Right lobe of liver (tissue), 6 donors: ENCODE measurements around the gene AR. TPM values are rescaled to one million over a fixed set of nuclear protein-coding genes. Genes with fewer than 3 reads are reported as not detected.

Experiments used
- ATAC-seq, 4 donors: fragments of 200-7000 bp; cut with Tn5 transposase; one replicate each; pipeline ENCODE4 v1.9.1; 2020; ENCODE audit warnings: mild to moderate bottlenecking in 4 of 4, moderate library complexity in 4 of 4
- DNase-seq, 3 donors: peaks; one replicate each; pipeline ENCODE4 v3.0.0-alpha.2; 2020
- H3K27ac ChIP-seq, 3 donors: fragments of 200-600 bp; one replicate each; pipeline ENCODE4 v1.8.0; 2022
- H3K27me3 ChIP-seq, 2 donors: fragments of 200-600 bp; one replicate each; pipeline ENCODE4 v1.8.0; 2022
- H3K36me3 ChIP-seq, 4 donors: fragments of 200-600 bp; sonication (generic) in 1 of 4; one replicate each; pipeline versions ENCODE4 v1.5.1 to v1.8.0; 2017 to 2022; ENCODE audit warnings: control low read depth in 1 of 4
- H3K4me1 ChIP-seq, 4 donors: fragments of 200-600 bp; sonication (generic) in 1 of 4; one replicate each; pipeline versions ENCODE4 v1.5.1 to v1.8.0; 2017 to 2022; ENCODE audit warnings: control low read depth in 1 of 4
- H3K4me3 ChIP-seq, 3 donors: fragments of 200-600 bp; one replicate each; pipeline ENCODE4 v1.8.0; 2022
- H3K9me3 ChIP-seq, 4 donors: fragments of 200-600 bp; sonication (generic) in 1 of 4; one replicate each; pipeline versions ENCODE4 v1.5.1 to v1.8.0; 2017 to 2022; ENCODE audit warnings: control low read depth in 1 of 4
- CTCF ChIP-seq, 4 donors: fragments of 200-600 bp in 3 of 4; fragments of 450-650 bp in 1 of 4; IDR thresholded peaks; one replicate each; pipeline versions ENCODE4 v1.5.1 to v1.8.0; 2016 to 2022; ENCODE audit warnings: antibody characterized with exemption in 4 of 4, mild to moderate bottlenecking in 2 of 4
- POLR2A ChIP-seq: fragments of 450-650 bp; IDR thresholded peaks from one replicate; pipeline ENCODE4 v1.6.1; 2017; ENCODE audit warnings: antibody characterized with exemption, mild to moderate bottlenecking
- WGBS: methylation state at CpG from one replicate; pipeline ENCODE4 v1.1.6; 2018; ENCODE audit warnings: low coverage, low lambda C conversion rate; ENCODE audit not compliant: insufficient coverage; ENCODE audit errors: missing lambda C conversion rate; 5-methylcytosine and 5-hydroxymethylcytosine counted together
- intact Hi-C, 2 donors: fragments of 100-400 bp; cut with DNase I; formaldehyde crosslinking; loops; one replicate each; pipeline versions ENCODE4 v1.11.2 to v1.14.1; 2022
- total RNA-seq, 6 experiments: library from RNA; depleted of rRNA in 2 of 6; stranded (reverse); fragments of >200 nt in 2 of 6; fragmentation: NEBNext Ultra II Directional in 3 of 6; extraction: Animal tissue kit (Norgen Biotek cat#: 25700) in 3 of 6; gene quantifications; one replicate each; pipeline versions ENCODE4 v1.1.0 to v1.2.4, GENCODE V29; 2016 to 2023
- donor health status: DM: no; HTN: yes; CAD: no.
- donor health status: DM: no; HTN: no; CAD: no.
- donor health status: DM: no; HTN: no; CAD: no.
- donor health status: DM: no; HTN: yes; CAD: no.
- donor health status: DM: no; HTN: yes; CAD: no.

The AR gene
- total RNA-seq, 6 experiments from 2014 or later: 18.5 to 77.5 (median 47.3) TPM

GRCh38 chrX:67726018-67726417, 182.2 kb downstream of the AR start:
- H3K27me3 ChIP-seq: no peaks in the 10 kb centered on the region
- peaks cover 0 to 9% (median 0%) of the 10 kb centered on the region in 4 donors for H3K4me1 ChIP-seq
- ATAC-seq (no peak), DNase-seq (no peak)
- 31% methylated on average over 1 of the region's 1 CpG for WGBS
- TF ChIP-seq POLR2A (no peak), CTCF (IDR thresholded peaks at IDR 0.05) (no peak)
- peaks cover 0 to 10% (median 4%) of the 10 kb centered on the region in 4 donors for H3K36me3 ChIP-seq
- H3K9me3 ChIP-seq: no peaks in the 10 kb centered on the region
- no peak overlapping the region for H3K4me3 ChIP-seq
- H3K27ac ChIP-seq: no peak overlapping the region
- intact Hi-C loops: no loop called here

GRCh38 chrX:67727576-67727975, 183.8 kb downstream of the AR start:
- no peak for DNase-seq
- no peak overlapping the region for H3K27ac ChIP-seq
- H3K4me1 ChIP-seq: peaks cover 0 to 9% (median 0%) of the 10 kb centered on the region in 4 donors
- no peak overlapping the region for H3K4me3 ChIP-seq
- no CpG with 5 or more reads among the region's 2 CpGs for WGBS
- intact Hi-C loops: no loop called here
- H3K36me3 ChIP-seq: peaks cover 0 to 8% (median 3%) of the 10 kb centered on the region in 4 donors
- H3K27me3 ChIP-seq: no peaks in the 10 kb centered on the region
- ATAC-seq: no peak
- H3K9me3 ChIP-seq: no peaks in the 10 kb centered on the region
- TF ChIP-seq POLR2A (no peak), CTCF (IDR thresholded peaks at IDR 0.05) (no peak)

GRCh38 chrX:67730296-67730695, 186.5 kb downstream of the AR start:
- H3K4me3 ChIP-seq: no peak overlapping the region
- H3K36me3 ChIP-seq: peaks cover 0 to 5% (median 2%) of the 10 kb centered on the region in 4 donors
- DNase-seq (no peak), ATAC-seq (no peak)
- no peaks in the 10 kb centered on the region for H3K27me3 ChIP-seq
- intact Hi-C loops: no loop called here
- no peak for TF ChIP-seq POLR2A
- no peak for TF ChIP-seq CTCF (IDR thresholded peaks at IDR 0.05)
- no peak overlapping the region for H3K27ac ChIP-seq
- no peaks in the 10 kb centered on the region for H3K9me3 ChIP-seq
- H3K4me1 ChIP-seq: no peaks in the 10 kb centered on the region
- WGBS: 50% methylated on average over 2 of the region's 2 CpGs

- intact Hi-C loops: no loop called here
- ATAC-seq: no peak
Observed at GRCh38 chrX:67731061-67731460, 187.2 kb downstream of the AR start.

More at GRCh38 chrX:67731061-67731460, 187.2 kb downstream of the AR start:
- no peaks in the 10 kb centered on the region for H3K4me1 ChIP-seq
- H3K27me3 ChIP-seq: no peaks in the 10 kb centered on the region
- H3K36me3 ChIP-seq: no peaks in the 10 kb centered on the region
- no peaks in the 10 kb centered on the region for H3K9me3 ChIP-seq
- TF ChIP-seq CTCF (IDR thresholded peaks at IDR 0.05): no peak
- TF ChIP-seq POLR2A: no peak
- no peak overlapping the region for H3K4me3 ChIP-seq
- H3K27ac ChIP-seq: no peak overlapping the region
- no peak for DNase-seq
